Lower lobe of right lung (tissue), 2 donors: ENCODE measurements around the gene RBM14. TPM values are rescaled to one million over a fixed set of nuclear protein-coding genes. Genes with fewer than 3 reads are reported as not detected.
A peak's percentile ranks its signal among the peaks of the same experiment; 100 is the strongest.

Experiments used
- ATAC-seq, 2 donors: fragments of 200-7000 bp; cut with Tn5 transposase; one replicate each; pipeline ENCODE4 v1.9.1; 2020 to 2022; ENCODE audit warnings: mild to moderate bottlenecking in 2 of 2, moderate library complexity in 2 of 2
- DNase-seq: peaks from one replicate; pipeline ENCODE4 v3.0.0-alpha.2; 2020
- H3K27ac ChIP-seq: fragments of 200-600 bp; one replicate; pipeline ENCODE4 v1.8.0; 2022
- H3K27me3 ChIP-seq: fragments of 200-600 bp; one replicate; pipeline ENCODE4 v1.8.0; 2022; ENCODE audit warnings: low read depth
- H3K36me3 ChIP-seq: fragments of 200-600 bp; one replicate; pipeline ENCODE4 v1.8.0; 2022; ENCODE audit warnings: mild to moderate bottlenecking
- H3K4me1 ChIP-seq: fragments of 200-600 bp; one replicate; pipeline ENCODE4 v1.8.0; 2022
- H3K4me3 ChIP-seq: fragments of 200-600 bp; one replicate; pipeline ENCODE4 v1.8.0; 2022; ENCODE audit warnings: mild to moderate bottlenecking
- H3K9me3 ChIP-seq: fragments of 200-600 bp; one replicate; pipeline ENCODE4 v1.8.0; 2022
- intact Hi-C: fragments of 100-400 bp; cut with DNase I; formaldehyde crosslinking; loops from one replicate; pipeline ENCODE4 v1.11.0; 2022
- total RNA-seq: library from RNA; stranded (reverse); fragmentation: NEBNext Ultra II Directional; extraction: Animal tissue kit (Norgen Biotek cat#: 25700); gene quantifications from one replicate; pipeline ENCODE4 v1.2.1, GENCODE V29; 2021
- TF ChIP-seq, protein P1 (sequence below): fragments of 200-600 bp; IDR thresholded peaks from one replicate; pipeline ENCODE4 v1.8.0; 2022; ENCODE audit warnings: antibody characterized with exemption, mild to moderate bottlenecking
- donor health status: DM: no; HTN: yes; CAD: no; lungs with severe emphysema.

The RBM14 gene
- total RNA-seq, 1 donor from 2014 or later = 93.4 TPM

DNA sequence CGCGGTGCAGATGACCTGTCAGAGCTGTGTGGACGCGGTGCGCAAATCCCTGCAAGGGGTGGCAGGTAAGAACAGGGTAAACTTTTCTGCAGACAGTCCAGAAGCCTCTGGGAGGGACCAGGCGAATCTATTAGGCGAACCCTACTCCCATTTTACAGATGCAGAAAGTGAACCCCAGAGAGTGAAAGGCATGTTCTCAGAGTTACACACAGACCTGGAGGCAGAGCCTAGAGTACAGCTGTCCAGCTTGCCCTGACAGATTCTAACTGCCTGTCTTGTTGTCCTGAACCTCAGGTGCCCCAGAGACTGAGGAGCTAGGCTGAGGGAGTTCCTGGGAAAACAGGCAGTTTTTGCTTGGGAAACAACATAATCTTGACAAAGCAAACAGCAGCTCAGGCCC is 22.8 kb upstream of the RBM14 start:
- TF ChIP-seq, protein P1, sequence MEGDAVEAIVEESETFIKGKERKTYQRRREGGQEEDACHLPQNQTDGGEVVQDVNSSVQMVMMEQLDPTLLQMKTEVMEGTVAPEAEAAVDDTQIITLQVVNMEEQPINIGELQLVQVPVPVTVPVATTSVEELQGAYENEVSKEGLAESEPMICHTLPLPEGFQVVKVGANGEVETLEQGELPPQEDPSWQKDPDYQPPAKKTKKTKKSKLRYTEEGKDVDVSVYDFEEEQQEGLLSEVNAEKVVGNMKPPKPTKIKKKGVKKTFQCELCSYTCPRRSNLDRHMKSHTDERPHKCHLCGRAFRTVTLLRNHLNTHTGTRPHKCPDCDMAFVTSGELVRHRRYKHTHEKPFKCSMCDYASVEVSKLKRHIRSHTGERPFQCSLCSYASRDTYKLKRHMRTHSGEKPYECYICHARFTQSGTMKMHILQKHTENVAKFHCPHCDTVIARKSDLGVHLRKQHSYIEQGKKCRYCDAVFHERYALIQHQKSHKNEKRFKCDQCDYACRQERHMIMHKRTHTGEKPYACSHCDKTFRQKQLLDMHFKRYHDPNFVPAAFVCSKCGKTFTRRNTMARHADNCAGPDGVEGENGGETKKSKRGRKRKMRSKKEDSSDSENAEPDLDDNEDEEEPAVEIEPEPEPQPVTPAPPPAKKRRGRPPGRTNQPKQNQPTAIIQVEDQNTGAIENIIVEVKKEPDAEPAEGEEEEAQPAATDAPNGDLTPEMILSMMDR = no peak
- Histone ChIP-seq H3K4me3 (peak overlapping the region; percentile 67), H3K27me3 (no peaks in the 10 kb centered on the region), H3K27ac (peak overlapping the region; percentile 73), H3K4me1 (peaks cover 33% of the 10 kb centered on the region), H3K9me3 (no peaks in the 10 kb centered on the region), H3K36me3 (no peaks in the 10 kb centered on the region)
- DNase-seq = no peak
- ATAC-seq = no peak
- intact Hi-C loops = no loop called here

DNA sequence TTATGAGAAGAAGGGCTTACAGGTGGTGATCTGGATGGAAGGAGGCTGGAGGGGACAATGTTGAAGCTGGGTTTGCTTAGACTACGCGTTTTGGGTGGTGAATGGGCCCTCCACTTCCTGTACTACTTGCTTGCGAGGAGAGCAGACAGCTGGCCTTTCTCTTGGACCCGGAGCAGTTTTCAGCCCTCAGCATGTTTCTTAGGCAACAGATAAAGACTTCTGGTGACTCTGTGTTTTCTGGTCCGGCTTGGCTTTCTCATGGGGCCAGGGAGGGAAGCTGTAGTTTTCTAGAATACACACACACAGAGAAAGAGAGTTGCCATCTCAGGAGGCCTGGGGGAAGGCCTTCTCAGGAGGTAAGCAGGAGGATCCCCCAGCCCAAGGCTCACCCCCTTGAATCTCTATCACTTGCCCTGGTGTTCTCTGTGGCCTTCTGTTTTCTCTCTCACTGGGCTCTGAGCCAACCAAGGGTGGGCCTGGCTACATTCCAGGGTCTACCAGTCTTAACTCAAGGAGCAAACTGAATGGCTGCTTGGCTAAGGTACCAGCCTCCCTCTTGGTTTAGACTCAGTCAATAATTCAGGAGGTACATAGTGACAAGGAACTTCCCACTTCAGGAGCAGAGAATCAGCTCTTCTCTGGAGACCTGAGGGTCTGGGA is 21.1 kb upstream of the RBM14 start:
- peaks cover 16% of the 10 kb centered on the region for H3K36me3 ChIP-seq
- TF ChIP-seq, protein P1 = no peak
- peak overlapping the region; percentile 54 for H3K27ac ChIP-seq
- intact Hi-C loops = no loop called here
- H3K4me3 ChIP-seq = no peak overlapping the region
- H3K4me1 ChIP-seq = peaks cover 33% of the 10 kb centered on the region
- H3K9me3 ChIP-seq = no peaks in the 10 kb centered on the region
- H3K27me3 ChIP-seq = no peaks in the 10 kb centered on the region
- ATAC-seq = no peak
- no peak for DNase-seq

DNA sequence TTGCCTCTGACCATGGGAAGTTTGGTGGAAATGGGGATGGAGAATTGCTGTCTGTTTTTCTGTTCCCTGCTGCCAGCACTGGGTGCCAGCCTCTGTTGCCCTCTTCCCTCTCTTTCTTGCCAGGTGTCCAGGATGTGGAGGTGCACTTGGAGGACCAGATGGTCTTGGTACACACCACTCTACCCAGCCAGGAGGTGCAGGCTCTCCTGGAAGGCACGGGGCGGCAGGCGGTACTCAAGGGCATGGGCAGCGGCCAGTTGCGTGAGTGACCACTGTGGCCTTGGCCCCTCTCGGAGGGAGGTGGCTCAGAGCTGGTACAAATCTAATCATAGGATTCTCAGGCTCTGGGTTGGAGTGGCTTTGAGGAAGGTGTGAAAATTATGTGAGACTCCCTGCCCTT is 17.4 kb upstream of the RBM14 start:
- ATAC-seq = no peak

DNA sequence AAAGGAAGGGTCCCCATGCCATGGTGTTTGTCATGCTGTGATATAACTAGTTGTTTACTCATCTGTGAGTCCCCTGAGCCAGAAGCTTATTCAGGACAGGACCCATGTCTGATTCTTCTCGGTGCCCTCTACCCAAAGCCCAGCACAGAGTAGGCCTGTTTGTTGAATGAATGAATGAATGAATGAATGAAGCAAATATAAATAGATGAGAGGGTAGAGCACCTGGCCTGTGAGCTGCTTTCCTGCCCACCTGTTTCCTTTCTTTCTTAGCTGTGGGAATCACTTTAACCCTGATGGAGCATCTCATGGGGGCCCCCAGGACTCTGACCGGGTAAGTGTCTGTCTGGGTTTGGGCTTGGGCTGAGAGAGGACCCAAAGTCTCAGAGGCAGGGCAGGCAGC is 16.2 kb upstream of the RBM14 start:
- Histone ChIP-seq H3K27ac (no peak overlapping the region), H3K4me3 (no peak overlapping the region), H3K36me3 (peaks cover 52% of the 10 kb centered on the region), H3K9me3 (no peaks in the 10 kb centered on the region), H3K27me3 (no peaks in the 10 kb centered on the region), H3K4me1 (peaks cover 8% of the 10 kb centered on the region)
- intact Hi-C loops = no loop called here
- TF ChIP-seq, protein P1 = no peak
- DNase-seq (no peak), ATAC-seq (no peak)

More for the DNA sequence above, 17.4 kb upstream of the RBM14 start:
- DNase-seq = no peak
- H3K4me1 ChIP-seq = peaks cover 19% of the 10 kb centered on the region
- no peaks in the 10 kb centered on the region for H3K27me3 ChIP-seq
- peaks cover 42% of the 10 kb centered on the region for H3K36me3 ChIP-seq
- TF ChIP-seq, protein P1 = no peak
- H3K9me3 ChIP-seq = no peaks in the 10 kb centered on the region
- no peak overlapping the region for H3K27ac ChIP-seq
- intact Hi-C loops = no loop called here
- H3K4me3 ChIP-seq = no peak overlapping the region

DNA sequence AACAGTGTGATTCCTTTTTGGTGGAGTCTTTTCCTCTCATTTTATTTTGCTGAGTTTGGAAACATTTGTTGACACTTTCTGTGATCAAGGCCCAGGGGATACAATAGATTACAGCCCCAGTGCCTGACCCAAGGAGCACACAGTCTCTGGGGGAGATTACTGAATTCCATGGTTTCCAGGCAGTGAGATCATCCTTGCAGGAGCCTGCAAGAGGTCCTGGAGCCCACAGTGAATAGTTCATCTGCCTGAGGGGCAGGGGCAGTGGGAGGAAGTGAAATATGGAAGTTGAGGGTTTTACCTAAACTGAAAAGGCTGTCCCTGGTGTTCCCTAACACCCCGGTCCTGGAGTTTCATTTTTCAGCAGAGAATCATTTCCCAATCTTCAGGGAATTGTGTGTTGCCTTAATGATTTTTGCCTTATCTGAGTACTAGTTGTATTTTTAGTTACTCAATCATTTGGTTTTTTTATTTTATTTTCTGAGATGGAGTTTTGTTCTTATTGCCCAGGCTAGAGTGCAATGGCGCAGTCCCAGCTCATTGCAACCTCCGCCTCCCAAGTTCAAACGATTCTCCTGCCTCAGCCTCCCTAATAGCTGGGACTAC is 15.7 kb upstream of the RBM14 start:
- Histone ChIP-seq H3K27me3 (no peaks in the 10 kb centered on the region), H3K27ac (no peak overlapping the region), H3K4me1 (peaks cover 5% of the 10 kb centered on the region), H3K4me3 (no peak overlapping the region), H3K36me3 (peaks cover 57% of the 10 kb centered on the region), H3K9me3 (no peaks in the 10 kb centered on the region)
- TF ChIP-seq, protein P1 = no peak
- ATAC-seq (no peak), DNase-seq (no peak)
- intact Hi-C loops = no loop called here
